Inflammatory macrophage treated with lipopolysaccharide for 4 hours (primary cell): ENCODE measurements around the gene OCIAD1.

Source experiments
- DNase-seq: peaks from one replicate; pipeline ENCODE4 v3.0.0-alpha.2; 2020

Gene OCIAD1

DNA sequence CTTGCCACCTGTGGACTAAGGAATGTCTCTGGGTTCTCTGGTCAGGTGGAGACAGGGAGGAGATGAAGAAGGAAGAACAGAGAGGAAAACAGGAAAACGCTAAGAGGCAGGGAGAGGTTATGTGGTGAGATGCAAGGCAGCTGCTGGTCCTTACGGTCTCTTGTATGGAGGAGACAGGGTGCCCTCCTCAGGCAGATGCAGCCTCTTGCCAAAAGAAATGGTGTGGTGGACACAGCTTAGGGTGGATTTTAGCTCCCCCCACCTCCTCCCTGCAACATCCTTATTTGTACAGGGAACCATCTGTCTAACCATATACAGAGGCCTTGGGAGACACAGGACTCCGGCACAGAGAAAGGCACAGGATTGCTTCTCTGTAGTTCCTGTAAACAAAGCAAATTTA lies 66.0 kb downstream of the OCIAD1 start:
- DNase-seq = no peak

DNA sequence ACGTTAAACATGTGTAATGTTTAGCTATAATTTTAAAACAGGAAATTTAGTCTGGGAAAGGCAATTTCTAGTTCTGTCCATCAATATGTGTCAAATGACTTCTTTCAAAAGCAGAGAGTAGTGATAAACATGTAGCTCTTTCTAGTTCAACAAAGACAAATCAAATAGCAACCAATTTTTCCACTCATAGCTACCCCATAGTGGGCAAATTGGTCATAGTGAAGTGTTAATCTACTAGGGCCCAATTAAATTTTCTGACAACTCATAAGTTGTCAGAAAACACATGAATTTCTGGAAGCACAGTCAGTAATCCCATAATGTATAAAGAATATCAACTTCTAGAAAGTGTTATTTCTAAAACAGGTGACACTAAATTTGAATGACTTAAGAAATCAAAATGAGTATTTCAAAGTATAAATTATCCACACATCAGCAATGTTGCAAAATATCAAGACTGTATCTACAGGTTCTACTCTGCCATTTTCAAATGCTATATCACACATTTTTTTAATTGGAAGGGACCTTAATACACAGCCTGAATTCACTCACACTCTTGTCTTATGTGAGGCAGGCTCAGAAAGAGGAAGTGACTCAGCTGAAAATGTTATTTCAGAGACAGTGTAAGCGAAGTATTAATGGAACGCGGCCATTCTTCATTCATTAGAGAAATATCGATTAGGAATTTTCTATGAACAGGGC lies 68.0 kb downstream of the OCIAD1 start:
- DNase-seq = peak; percentile 55

GRCh38 chr4:48899432-48899749 lies 68.5 kb downstream of the OCIAD1 start:
- no peak for DNase-seq

GRCh38 chr4:48899950-48900349 lies 69.1 kb downstream of the OCIAD1 start:
- no peak for DNase-seq

GRCh38 chr4:48901196-48901595 lies 70.3 kb downstream of the OCIAD1 start:
- no peak for DNase-seq

GRCh38 chr4:48902266-48902665 lies 71.4 kb downstream of the OCIAD1 start:
- no peak for DNase-seq

DNA sequence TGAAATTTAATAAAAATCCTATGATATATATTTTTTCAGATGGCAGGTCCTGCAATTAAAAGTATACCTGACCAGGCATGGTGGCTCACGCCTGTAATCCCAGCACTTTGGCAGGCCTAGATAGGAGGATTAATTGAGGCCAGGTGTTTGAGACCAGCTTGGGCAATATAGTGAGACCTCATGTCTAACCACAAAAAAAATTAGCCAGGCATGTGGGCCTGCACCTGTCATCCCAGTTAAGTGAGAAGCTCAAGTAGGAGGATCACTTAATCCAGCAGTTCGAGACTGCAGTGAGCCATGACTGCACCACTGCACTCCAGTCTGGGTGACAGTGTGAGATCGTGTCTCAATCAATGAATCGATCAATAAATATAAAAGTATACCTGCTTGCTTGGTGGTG lies 73.2 kb downstream of the OCIAD1 start:
- no peak for DNase-seq

- no peak for DNase-seq
These were observed 73.8 kb downstream of the OCIAD1 start for GRCh38 chr4:48904541-48905142.

- DNase-seq = no peak
These were observed 74.6 kb downstream of the OCIAD1 start for GRCh38 chr4:48905363-48906015.

- DNase-seq = peak; percentile 12
These were observed 75.6 kb downstream of the OCIAD1 start, which contains the start of gene OCIAD2 for GRCh38 chr4:48906206-48907173. OCIAD2 (minus strand) TSS chr4:48906774; CDS start chr4:48904549, 2,225 bp downstream.

- no peak for DNase-seq
These were observed 77.0 kb downstream of the OCIAD1 start for GRCh38 chr4:48907706-48908477.

DNA sequence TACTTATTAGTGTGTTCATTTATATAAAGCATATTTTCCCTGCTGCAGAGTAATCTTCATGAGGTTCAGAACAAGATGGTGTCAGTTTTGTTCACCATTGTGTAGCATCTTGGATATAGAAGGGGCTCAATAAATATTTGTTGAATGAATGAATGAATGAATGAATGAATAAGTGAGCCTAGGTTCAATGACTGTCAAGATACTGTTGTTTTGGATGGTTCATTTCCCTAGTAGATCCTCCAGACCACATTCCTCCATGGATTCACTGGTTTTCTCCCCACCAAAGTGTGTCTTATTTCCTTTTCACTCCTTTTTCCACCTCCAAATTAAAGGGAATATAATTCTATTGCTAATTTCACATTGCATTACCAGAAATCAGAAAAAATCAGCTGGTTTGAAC lies 77.8 kb downstream of the OCIAD1 start:
- no peak for DNase-seq

- DNase-seq = no peak
These were observed 78.8 kb downstream of the OCIAD1 start for GRCh38 chr4:48909697-48910096.

DNA sequence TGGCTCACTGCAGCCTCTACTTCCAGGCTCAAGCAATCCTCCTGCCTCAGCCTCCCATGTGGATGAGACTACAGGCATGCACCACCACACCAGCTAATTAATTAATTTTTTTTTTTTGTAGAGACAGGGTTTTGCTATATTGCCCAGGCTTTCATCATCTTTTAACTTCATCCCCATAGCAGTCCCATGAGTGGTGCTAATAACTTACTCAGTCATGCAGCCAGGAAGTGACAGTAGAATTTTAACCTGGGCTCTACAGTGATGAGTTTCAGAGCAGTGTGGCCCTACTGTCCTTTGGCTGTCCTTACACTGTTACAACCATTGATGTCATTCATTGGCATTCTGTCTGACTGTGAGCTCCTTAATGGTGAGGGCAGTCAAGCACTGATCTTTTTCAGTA lies 79.6 kb downstream of the OCIAD1 start:
- DNase-seq = no peak
